CD4-positive, alpha-beta T cell treated with Interleukin-4 for 4 hours (primary cell): ENCODE measurements around the gene FHDC1.
"Not testable (repeated sequence)": the region's sequence is repeated elsewhere in the genome, so short reads cannot be mapped to it uniquely, and the experiment has no call there.

ENCODE experiments used
- DNase-seq: peaks from one replicate; pipeline ENCODE4 v3.0.0-alpha.2; 2020

Gene FHDC1

GRCh38 chr4:152935631-152936445 is at the start of gene FHDC1:
FHDC1 (plus strand) TSS chr4:152936323; CDS start chr4:152943058, 6,735 bp downstream.
- no peak for DNase-seq

DNA sequence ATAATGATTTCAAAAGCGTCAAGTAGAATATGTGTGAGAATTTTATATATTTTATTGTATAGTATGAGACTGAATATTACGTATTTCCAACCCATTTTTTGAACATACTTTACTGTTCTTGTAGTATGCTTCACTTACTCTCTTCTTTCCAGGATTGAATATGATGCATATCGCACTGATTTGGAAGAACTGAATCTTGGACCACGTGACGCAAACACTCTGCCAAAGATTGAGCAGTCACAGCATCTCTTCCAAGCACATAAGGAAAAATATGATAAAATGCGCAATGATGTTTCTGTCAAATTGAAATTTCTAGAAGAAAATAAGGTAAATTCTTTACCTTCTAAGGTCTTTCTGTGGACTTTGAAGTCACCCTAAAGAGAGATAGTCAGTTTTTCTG is 48.1 kb upstream of the FHDC1 start:
- no peak for DNase-seq

GRCh38 chr4:152892974-152893373 is 43.1 kb upstream of the FHDC1 start:
- DNase-seq, result no peak

GRCh38 chr4:152894673-152895072 is 41.5 kb upstream of the FHDC1 start:
- no peak for DNase-seq

DNA sequence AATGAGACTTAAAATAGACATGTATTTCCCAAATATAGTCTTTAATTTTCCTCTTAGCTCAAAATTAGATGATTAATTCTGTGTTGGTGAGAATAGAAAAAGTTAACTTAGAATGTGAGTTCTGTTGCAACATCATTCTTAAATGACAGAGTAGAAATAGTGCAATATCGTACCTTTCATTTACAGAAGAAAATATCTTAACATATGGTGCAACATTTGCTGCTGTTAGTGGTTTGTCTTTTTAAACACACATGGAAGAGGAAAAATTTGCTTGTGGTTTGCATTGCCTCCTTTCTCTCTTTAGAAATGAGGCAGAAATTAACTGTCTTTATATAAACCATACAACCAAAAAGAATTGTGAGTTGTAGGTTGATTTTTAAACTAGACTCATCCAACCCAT is 39.3 kb upstream of the FHDC1 start:
- DNase-seq, result no peak

- not testable (repeated sequence) for DNase-seq
These were observed 38.0 kb upstream of the FHDC1 start for GRCh38 chr4:152898133-152898532.

GRCh38 chr4:152898606-152899005 is 37.5 kb upstream of the FHDC1 start:
- DNase-seq, result no peak

DNA sequence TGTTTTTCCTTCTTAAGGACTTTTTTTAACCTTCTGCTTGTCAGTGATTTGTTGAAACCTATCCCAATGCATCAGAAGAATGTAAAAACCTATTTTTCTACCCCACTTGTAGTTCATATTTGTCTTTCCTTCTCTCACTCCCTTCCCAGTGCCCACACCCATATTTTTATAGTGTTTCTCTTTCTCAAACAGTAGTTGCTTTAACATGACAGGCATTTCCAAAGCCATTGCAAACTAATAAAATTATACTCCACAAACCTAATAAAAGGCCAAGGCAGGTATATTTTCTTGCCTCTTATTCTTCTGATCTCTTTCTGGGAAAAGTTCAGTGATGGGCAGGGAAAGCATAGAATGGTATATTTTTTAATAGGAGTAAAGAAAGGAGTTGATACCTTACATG is 35.7 kb upstream of the FHDC1 start:
- DNase-seq, result no peak

DNA sequence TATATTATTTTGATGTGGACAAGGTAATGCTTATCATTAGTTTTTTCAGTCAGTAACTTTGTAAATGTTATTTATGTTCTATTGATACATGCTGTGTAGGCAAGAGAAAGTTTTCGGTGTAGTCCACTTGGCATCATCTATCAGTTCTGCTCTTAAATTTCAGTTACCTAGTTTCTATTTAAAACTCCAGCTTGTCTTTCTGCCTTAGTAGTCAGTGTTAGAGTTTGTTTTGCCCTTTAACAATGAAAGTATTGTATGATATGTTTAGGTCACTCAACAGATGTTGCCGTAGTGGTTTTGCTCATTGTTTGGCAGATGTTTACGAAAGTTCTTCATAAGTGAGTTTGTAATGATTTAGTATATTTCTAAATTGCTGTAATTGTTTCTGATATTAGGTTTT is 34.9 kb upstream of the FHDC1 start:
- DNase-seq, result no peak

GRCh38 chr4:152903658-152904057 is 32.5 kb upstream of the FHDC1 start:
- DNase-seq, result no peak

- no peak for DNase-seq
These were observed 26.2 kb upstream of the FHDC1 start for GRCh38 chr4:152909901-152910300.

DNA sequence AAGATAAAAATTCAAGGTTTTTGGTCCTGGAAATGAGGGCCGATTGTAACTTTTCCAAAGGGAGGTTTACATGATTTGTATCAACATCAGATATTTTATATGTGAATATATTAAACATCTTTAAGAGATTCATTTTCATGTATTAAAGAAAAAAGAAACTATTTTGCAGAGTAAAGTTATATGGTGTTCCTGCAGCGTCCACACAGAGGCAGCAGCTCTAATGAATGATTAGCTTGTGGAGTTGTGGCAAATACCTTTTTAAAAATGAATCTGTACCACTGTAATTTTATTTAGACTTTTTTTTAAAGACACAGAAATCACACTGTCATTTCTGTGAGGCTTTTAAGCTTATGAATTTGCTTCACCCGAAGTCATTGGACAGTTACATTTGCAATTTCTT is 25.6 kb upstream of the FHDC1 start:
- DNase-seq, result no peak

GRCh38 chr4:152917543-152918395 is 18.4 kb upstream of the FHDC1 start:
- DNase-seq, result no peak

GRCh38 chr4:152919826-152920225 is 16.3 kb upstream of the FHDC1 start:
- no peak for DNase-seq

GRCh38 chr4:152920768-152921167 is 15.4 kb upstream of the FHDC1 start:
- no peak for DNase-seq

- no peak for DNase-seq
These were observed 14.8 kb upstream of the FHDC1 start for GRCh38 chr4:152921284-152921683.

GRCh38 chr4:152925851-152926250 is 10.3 kb upstream of the FHDC1 start:
- no peak for DNase-seq

DNA sequence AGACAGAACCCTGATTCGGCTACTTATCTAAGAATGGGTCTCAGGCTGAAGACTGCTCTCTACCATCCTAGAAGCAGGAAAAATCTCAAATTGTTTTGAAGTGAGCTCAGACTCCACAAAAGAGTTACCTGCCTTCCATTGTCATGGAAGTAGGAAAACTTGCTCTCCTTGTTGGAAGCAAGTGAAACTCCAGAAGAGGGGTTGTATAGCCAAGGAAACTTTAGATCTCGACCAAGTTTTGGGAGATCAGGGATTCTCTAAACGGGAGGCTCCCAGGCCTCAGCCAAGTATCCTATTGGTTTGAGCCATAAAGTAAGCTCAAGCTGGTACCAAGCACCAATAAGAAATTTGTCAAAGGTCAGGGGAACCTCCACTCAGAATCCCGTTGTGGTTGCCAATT is 9.2 kb upstream of the FHDC1 start:
- DNase-seq, result no peak

DNA sequence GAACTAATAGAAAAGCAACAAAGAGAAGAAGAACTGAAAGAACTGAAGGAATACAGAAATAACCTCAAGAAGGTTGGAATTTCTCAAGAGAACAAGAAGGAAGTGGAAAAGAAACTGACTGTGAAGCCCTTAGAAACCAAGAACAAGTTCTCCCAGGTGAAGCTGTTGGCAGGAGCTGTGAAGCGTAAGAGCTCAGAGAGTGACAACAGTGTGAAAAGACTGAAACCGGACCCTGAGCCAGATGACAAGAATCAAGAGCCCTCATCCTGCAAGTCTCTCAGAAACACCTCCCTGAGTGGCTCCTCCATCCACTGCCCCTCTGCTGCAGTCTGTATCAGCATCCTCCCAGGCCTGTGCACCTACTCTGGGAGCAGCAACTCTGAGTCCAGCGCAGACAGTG is 8.4 kb upstream of the FHDC1 start:
- no peak for DNase-seq

- no peak for DNase-seq
These were observed 7.8 kb upstream of the FHDC1 start for GRCh38 chr4:152928286-152928685.

DNA sequence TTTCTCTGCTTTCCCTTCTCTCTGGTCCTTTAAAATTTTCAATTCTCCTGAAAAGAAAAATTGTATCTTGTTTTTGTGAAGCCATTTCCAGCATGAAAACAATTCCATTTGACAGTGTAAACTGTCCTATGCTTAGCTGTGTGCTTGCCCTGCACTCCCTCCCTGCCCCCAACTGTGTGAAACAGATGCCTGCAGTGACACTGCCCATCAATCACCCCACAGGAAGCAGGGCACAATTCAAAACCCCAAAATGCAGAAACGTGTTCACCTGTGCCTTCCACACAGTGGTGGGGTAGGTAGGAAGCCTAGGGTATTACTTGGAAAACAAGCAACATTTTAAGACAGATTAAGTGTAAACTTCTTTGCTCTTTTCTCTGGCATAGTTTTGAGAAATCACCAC is 6.2 kb upstream of the FHDC1 start:
- DNase-seq, result no peak

DNA sequence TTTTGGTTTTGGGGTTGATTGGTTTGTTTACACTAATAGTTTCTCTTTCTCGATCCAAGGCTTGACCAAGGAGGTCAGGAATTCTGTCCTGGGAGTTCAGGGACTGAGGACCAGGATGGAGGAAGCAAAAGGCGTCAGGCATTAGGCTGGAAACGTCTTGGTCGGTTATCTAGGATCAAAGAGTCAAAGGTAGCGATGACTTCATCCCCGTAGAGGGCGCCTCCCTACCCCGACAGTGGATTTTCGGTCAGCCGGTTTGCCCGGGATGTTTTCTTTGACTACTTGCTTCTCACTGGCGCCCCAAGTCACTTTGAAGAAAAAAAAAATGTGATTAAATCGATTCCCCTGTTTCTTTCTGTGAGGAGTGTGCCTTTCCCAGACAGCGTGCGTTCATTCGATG is 980 bp upstream of the FHDC1 start:
- DNase-seq, result no peak

DNA sequence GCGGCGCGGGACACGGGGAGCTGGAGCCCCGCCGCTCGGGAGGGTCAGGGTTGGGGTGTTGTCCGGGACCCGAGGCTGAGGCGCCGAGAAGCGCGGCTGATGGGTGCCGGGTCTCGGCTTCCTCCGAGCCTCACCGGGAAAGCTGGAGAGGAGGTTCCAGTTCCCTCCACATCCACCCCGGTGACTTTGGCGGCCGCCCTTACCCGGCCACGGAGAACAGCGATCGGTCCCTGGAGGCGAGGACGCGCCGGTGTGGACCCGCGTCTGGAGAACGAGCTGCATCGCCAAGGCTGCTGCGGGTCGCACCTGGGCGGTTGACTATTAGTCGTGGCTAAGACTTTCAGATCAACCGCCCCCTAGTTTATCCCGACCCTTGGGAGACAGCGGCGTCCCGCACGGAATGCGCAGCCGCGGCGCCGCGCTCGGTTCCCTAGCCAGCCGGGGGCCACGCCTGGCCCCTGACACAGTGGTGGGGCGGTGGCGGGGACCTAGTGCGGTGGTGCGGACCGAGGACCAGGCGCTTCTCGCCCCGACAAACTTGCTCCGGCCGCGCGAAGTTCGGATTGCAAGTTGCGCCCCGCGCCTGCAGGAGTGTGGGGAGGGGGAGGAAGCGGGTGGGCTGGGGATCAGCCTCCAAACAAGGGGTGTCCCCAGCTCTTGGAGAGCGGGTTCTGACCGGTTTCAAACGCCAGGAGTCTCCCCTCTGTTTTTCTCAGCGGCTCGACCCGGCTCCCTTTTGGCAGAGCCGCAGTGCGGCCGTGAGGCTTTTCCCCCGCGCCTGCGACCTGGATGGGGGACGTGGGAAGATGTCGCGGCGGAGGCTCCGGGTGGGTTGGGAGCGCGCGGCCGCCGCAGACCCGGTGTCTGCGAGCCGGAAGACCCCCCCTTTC is 568 bp downstream of the FHDC1 start:
- DNase-seq, result no peak
